ACC112 (cell line): ENCODE data around the gene LRBA.
"Not testable (repeated sequence)": the region's sequence is repeated elsewhere in the genome, so short reads cannot be mapped to it uniquely, and the experiment has no call there.

ENCODE experiments used
- H2AFZ ChIP-seq: fragments of 200-600 bp; sonication (generic); one replicate; pipeline ENCODE4 v1.6.0; 2017; ENCODE audit warnings: antibody characterized with exemption, low read length; ENCODE audit not compliant: unreplicated experiment
- H3K27ac ChIP-seq: fragments of 200-600 bp; sonication (generic); 2 replicates; pipeline ENCODE4 v1.5.1; 2014; ENCODE audit warnings: low read depth, mild to moderate bottlenecking, antibody characterized with exemption, low read length, moderate library complexity
- H3K27me3 ChIP-seq: fragments of 200-600 bp; sonication (generic); 2 replicates; pipeline ENCODE4 v1.6.1; 2014; ENCODE audit warnings: mild to moderate bottlenecking, antibody characterized with exemption, low read length, moderate library complexity, mixed read lengths; ENCODE audit not compliant: insufficient read depth
- H3K36me3 ChIP-seq: fragments of 200-600 bp; sonication (generic); 2 replicates; pipeline ENCODE4 v1.6.1; 2016; ENCODE audit warnings: mild to moderate bottlenecking, antibody characterized with exemption, low read length, moderate library complexity, mixed read lengths; ENCODE audit not compliant: insufficient read depth
- H3K4me1 ChIP-seq: fragments of 200-600 bp; sonication (generic); one replicate; pipeline ENCODE4 v1.6.1; 2016; ENCODE audit warnings: low read length, mixed read lengths; ENCODE audit not compliant: insufficient read depth, unreplicated experiment, control insufficient read depth
- H3K4me3 ChIP-seq: fragments of 200-600 bp; sonication (generic); 2 replicates; pipeline ENCODE4 v1.5.1; 2014; ENCODE audit warnings: mild to moderate bottlenecking, low read depth, low read length
- H3K79me2 ChIP-seq: fragments of 200-600 bp; sonication (generic); one replicate; pipeline ENCODE4 v1.6.0; 2016; ENCODE audit warnings: low read length; ENCODE audit not compliant: control insufficient read depth, unreplicated experiment, insufficient read depth

The LRBA gene

DNA sequence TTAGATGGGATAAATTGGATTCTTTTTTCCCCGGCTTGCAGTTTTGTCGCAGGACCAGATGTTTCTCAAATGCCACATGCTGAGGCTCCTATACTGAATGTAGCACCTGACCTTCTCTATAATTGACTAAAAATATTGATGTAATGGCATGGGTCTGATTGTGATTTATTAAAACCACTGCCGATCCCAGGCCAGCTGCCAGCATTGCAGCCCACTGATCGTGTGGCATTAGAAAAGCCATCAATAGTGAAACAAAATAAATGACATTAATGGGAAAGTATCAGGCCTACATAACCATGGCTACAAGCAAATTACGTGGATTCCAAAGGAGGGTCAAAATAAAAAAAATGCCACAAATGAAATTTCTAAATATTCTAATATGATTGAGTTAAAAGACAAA, 334.4 kb downstream of the LRBA start:
- no peak overlapping the region for H3K4me3 ChIP-seq
- no peak overlapping the region for H3K27ac ChIP-seq
- no peaks in the 10 kb centered on the region for H3K27me3 ChIP-seq
- H3K4me1 ChIP-seq = peaks cover 8% of the 10 kb centered on the region
- no peak overlapping the region for H2AFZ ChIP-seq
- H3K79me2 ChIP-seq = no peaks in the 10 kb centered on the region
- no peaks in the 10 kb centered on the region for H3K36me3 ChIP-seq

DNA sequence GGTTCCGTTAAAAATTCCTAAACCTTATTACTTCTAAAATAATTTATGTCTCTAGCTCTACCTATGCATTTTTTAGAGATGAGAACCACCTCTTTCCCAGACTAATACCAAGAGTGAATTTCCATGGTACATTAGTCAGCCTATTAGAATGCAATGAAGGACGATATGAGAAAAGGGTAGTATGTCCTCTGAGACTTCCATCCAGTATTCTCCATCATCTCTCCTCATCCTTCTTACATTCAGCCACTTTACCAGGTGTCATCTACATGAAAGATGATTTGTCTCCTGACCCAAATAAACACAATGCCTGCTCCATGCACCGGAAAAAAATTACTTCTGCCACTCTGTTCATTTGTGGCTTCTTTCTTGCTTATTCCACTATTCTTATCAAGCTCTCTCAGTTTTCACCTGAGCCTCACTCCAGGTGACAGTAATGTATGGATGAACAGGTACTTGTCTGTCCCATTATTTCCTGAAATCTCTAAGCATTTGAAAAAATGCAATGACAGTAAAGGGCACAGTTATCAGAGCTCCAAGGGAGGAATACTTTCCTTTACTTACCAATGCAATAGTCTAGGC, 335.2 kb downstream of the LRBA start:
- H3K79me2 ChIP-seq = no peaks in the 10 kb centered on the region
- H3K27ac ChIP-seq = peak overlapping the region; percentile 37; the same call in 1 of the 2 replicates
- peak overlapping the region; percentile 64 for H3K4me3 ChIP-seq
- H3K4me1 ChIP-seq = peaks cover 8% of the 10 kb centered on the region
- peak overlapping the region; percentile 40 for H2AFZ ChIP-seq
- no peaks in the 10 kb centered on the region for H3K36me3 ChIP-seq
- H3K27me3 ChIP-seq = no peaks in the 10 kb centered on the region

- peak overlapping the region; percentile 37 for H3K27ac ChIP-seq
- no peaks in the 10 kb centered on the region for H3K27me3 ChIP-seq
- peak overlapping the region; percentile 40 for H2AFZ ChIP-seq
- no peaks in the 10 kb centered on the region for H3K79me2 ChIP-seq
- H3K4me3 ChIP-seq = peak overlapping the region; percentile 64
- H3K4me1 ChIP-seq = peaks cover 8% of the 10 kb centered on the region
- no peaks in the 10 kb centered on the region for H3K36me3 ChIP-seq
Observed at GRCh38 chr4:150679018-150679764, 335.9 kb downstream of the LRBA start.

- Histone ChIP-seq H3K79me2 (no peaks in the 10 kb centered on the region), H3K36me3 (no peaks in the 10 kb centered on the region), H3K4me1 (no peaks in the 10 kb centered on the region), H3K27ac (no peak overlapping the region), H3K27me3 (no peaks in the 10 kb centered on the region), H3K4me3 (no peak overlapping the region), H2AFZ (no peak overlapping the region)
Observed at GRCh38 chr4:150673793-150674192, 341.3 kb downstream of the LRBA start.

- H3K27me3 ChIP-seq = no peaks in the 10 kb centered on the region
- no peaks in the 10 kb centered on the region for H3K79me2 ChIP-seq
- H3K4me3 ChIP-seq = no peak overlapping the region
- peaks cover 20% of the 10 kb centered on the region for H3K4me1 ChIP-seq
- H2AFZ ChIP-seq = no peak overlapping the region
- no peak overlapping the region for H3K27ac ChIP-seq
- no peaks in the 10 kb centered on the region for H3K36me3 ChIP-seq
Observed at GRCh38 chr4:150668824-150669223, 346.3 kb downstream of the LRBA start.

DNA sequence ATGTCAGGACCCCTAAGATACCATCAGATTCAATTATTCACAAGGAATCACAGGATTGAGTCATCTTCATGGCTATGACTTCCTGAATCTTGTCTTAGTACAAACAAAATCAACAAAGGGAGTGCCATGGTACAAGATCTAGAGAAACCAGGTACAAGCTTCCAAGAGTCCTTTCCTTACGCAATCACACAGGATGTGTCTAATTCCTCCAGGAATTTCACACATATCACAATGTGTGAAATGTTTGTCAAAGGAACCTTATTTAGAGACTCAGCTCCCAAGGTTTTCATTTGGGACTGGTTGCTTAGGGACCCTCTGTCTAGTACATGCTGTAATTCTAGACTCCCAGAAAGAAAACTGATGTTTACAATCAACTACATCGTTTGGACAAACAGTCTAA, 350.1 kb downstream of the LRBA start:
- H3K36me3 ChIP-seq = no peaks in the 10 kb centered on the region
- peaks cover 20% of the 10 kb centered on the region for H3K4me1 ChIP-seq
- H3K79me2 ChIP-seq = no peaks in the 10 kb centered on the region
- no peak overlapping the region for H3K4me3 ChIP-seq
- H3K27ac ChIP-seq = peak overlapping the region; percentile 35
- H3K27me3 ChIP-seq = no peaks in the 10 kb centered on the region
- no peak overlapping the region for H2AFZ ChIP-seq

GRCh38 chr4:150662686-150663085, 352.4 kb downstream of the LRBA start:
- H3K4me1 ChIP-seq = peaks cover 16% of the 10 kb centered on the region
- H2AFZ ChIP-seq = no peak overlapping the region
- H3K36me3 ChIP-seq = no peaks in the 10 kb centered on the region
- no peaks in the 10 kb centered on the region for H3K27me3 ChIP-seq
- H3K79me2 ChIP-seq = no peaks in the 10 kb centered on the region
- no peak overlapping the region for H3K4me3 ChIP-seq
- H3K27ac ChIP-seq = no peak overlapping the region

GRCh38 chr4:150661551-150661950, 353.5 kb downstream of the LRBA start:
- H3K27ac ChIP-seq, H3K79me2 ChIP-seq, H2AFZ ChIP-seq, H3K27me3 ChIP-seq, H3K36me3 ChIP-seq, H3K4me3 ChIP-seq: not testable (repeated sequence)
- H3K4me1 ChIP-seq = peaks cover 15% of the 10 kb centered on the region

DNA sequence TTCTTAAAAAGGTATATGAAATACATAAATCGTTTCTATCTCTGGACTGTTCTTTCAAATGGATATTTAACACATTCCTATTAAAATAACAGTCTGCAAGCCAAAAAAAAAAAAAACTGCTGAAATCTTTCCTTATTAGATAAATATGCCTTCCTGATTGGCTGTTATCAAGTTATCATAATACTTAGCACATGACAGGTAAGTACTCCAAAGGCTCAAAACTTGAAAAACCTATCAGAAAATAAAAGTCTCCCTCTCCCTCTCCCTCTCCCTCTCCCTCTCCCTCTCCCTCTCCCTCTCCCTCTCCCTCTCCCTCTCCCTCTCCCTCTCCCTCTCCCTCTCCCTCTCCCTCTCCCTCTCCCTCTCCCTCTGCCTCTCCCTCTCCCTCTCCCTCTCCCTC, 356.8 kb downstream of the LRBA start:
- H3K27me3 ChIP-seq, H3K4me3 ChIP-seq, H3K4me1 ChIP-seq, H3K79me2 ChIP-seq, H2AFZ ChIP-seq, H3K36me3 ChIP-seq, H3K27ac ChIP-seq: not testable (repeated sequence)

DNA sequence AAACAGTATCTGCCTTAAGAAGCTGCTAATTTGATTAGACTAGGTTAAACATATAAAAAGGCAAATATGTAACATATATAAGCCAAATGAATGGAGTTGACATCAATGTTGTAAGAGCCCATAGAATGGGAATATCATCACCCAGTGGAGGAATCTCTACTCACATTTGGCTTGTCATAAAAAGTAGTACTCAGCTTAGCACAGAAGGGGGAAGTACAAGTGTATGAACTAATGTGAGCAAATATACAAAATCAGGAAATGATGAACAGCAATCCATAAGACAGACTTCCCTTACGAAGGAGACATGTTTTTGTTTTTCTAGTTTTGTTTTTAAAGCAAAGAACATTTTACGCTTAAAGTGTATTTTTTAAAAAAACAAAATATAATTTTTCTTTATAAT, 358.2 kb downstream of the LRBA start:
- Histone ChIP-seq H3K4me3 (no peak overlapping the region), H2AFZ (no peak overlapping the region), H3K27ac (no peak overlapping the region), H3K36me3 (no peaks in the 10 kb centered on the region), H3K4me1 (no peaks in the 10 kb centered on the region), H3K79me2 (no peaks in the 10 kb centered on the region), H3K27me3 (no peaks in the 10 kb centered on the region)

- Histone ChIP-seq H3K36me3 (no peaks in the 10 kb centered on the region), H3K27me3 (no peaks in the 10 kb centered on the region), H3K4me3 (no peak overlapping the region), H3K79me2 (no peaks in the 10 kb centered on the region), H3K4me1 (peaks cover 15% of the 10 kb centered on the region), H3K27ac (no peak overlapping the region), H2AFZ (no peak overlapping the region)
Observed at GRCh38 chr4:150650751-150651150, 364.3 kb downstream of the LRBA start.
